Heart left ventricle (tissue), 16 donors: Measurements from ENCODE around the gene TNK2. TPM values are rescaled to one million over a fixed set of nuclear protein-coding genes. Genes with fewer than 3 reads are reported as not detected.

Experiments used
- ATAC-seq, 4 donors: fragments of 200-7000 bp; cut with Tn5 transposase; one replicate each; pipeline ENCODE4 v1.9.1; 2020 to 2022; ENCODE audit warnings: moderate library complexity in 4 of 4, mild to moderate bottlenecking in 3 of 4, moderate number of reproducible peaks in 1 of 4
- DNase-seq, 5 donors: peaks; one replicate each; pipeline ENCODE4 v3.0.0-alpha.2; 2020
- H3K27ac ChIP-seq, 12 donors: fragments of 200-600 bp; sonication (generic) in 4 of 12; one replicate each; pipeline versions ENCODE4 v1.5.0 to v1.8.0; 2016 to 2022; ENCODE audit warnings: mild to moderate bottlenecking in 2 of 12
- H3K27me3 ChIP-seq, 9 donors: fragments of 200-600 bp; sonication (generic) in 2 of 9; one replicate each; pipeline versions ENCODE4 v1.5.1 to v1.8.0; 2016 to 2022; ENCODE audit warnings: mild to moderate bottlenecking in 3 of 9
- H3K36me3 ChIP-seq, 9 donors: fragments of 200-600 bp; sonication (generic) in 2 of 9; one replicate each; pipeline versions ENCODE4 v1.5.0 to v1.8.0; 2018 to 2022; ENCODE audit warnings: mild to moderate bottlenecking in 2 of 9
- H3K4me1 ChIP-seq, 12 donors: fragments of 200-600 bp; sonication (generic) in 4 of 12; one replicate each; pipeline versions ENCODE4 v1.5.0 to v1.8.0; 2016 to 2022; ENCODE audit warnings: mild to moderate bottlenecking in 3 of 12
- H3K4me3 ChIP-seq, 12 donors: fragments of 200-600 bp; sonication (generic) in 4 of 12; one replicate each; pipeline versions ENCODE4 v1.5.0 to v1.8.0; 2017 to 2022; ENCODE audit warnings: mild to moderate bottlenecking in 9 of 12, moderate library complexity in 4 of 12
- H3K9me3 ChIP-seq, 12 donors: fragments of 200-600 bp; sonication (generic) in 4 of 12; one replicate each; pipeline versions ENCODE4 v1.5.0 to v1.8.0; 2016 to 2022; ENCODE audit warnings: mild to moderate bottlenecking in 1 of 12
- CTCF ChIP-seq, 12 donors: fragments of 200-600 bp; sonication (generic) in 4 of 12; IDR thresholded peaks; one replicate each; pipeline versions ENCODE4 v1.5.0 to v1.8.0; 2018 to 2022; ENCODE audit warnings: antibody characterized with exemption in 12 of 12, mild to moderate bottlenecking in 5 of 12
- POLR2A ChIP-seq, 2 donors: fragments of 450-650 bp; IDR thresholded peaks; one replicate each; pipeline ENCODE4 v1.6.1; 2017; ENCODE audit warnings: antibody characterized with exemption in 2 of 2, mild to moderate bottlenecking in 2 of 2, moderate library complexity in 2 of 2
- WGBS, 4 donors: extraction: QIAGEN DNeasy Blood & Tissue Kit in 2 of 4; methylation state at CpG; one replicate each; pipeline versions ENCODE4 v1.1.5 to v1.1.7; 2013 to 2018; 5-methylcytosine and 5-hydroxymethylcytosine counted together
- intact Hi-C, 10 donors: fragments of 100-400 bp; cut with DNase I; formaldehyde crosslinking; loops; one replicate each; pipeline versions ENCODE4 v1.11.1 to v1.14.2; 2022
- polyA plus RNA-seq, 2 donors: library from polyadenylated mRNA; stranded (reverse); fragments of 200-250 nt; gene quantifications; one replicate each; pipeline ENCODE4 v1.2.3, GENCODE V29; 2013
- total RNA-seq, 9 donors: library from RNA; depleted of rRNA in 2 of 9; stranded (reverse); fragments of >200 nt in 2 of 9; fragmentation: NEBNext Ultra II Directional in 3 of 9; extraction: Animal tissue kit (Norgen Biotek cat#: 25700) in 3 of 9; gene quantifications; one replicate each; pipeline versions ENCODE4 v1.1.0 to v1.2.4, GENCODE V29; 2016 to 2023
- donor health status: ischemic (EF 13 %, LVEDD 7.1; RV severe dilation, severe dysfunction).
- donor health status: healthy with polysubstance abuse.
- donor health status: DM: no; HTN: yes; CAD: no.
- donor health status: DM: no; HTN: no; CAD: no.
- donor health status: ischemic (EF 25% LVEDD 6.9; RV normal size, moderate dysfunction).
- donor health status: ischemic (EF 25% LVEDD 5.7; RV mildly dilated, moderate dysfunction).
- donor health status: healthy.
- donor health status: DM: yes; HTN: yes; CAD: no.
- donor health status: ischemic (EF 35%, LVEDD 5.7; RV mildly dilated, moderate dysfunction).
- donor health status: nonischemic (EF 11% LVEDD 7.7; RV severe dilation, severe dysfunction).
- donor health status: DM: yes; HTN: yes; CAD: no.
- donor health status: PGD.
- donor health status: ischemic (EF 29% LVEDD 5.4; RV normal size, mild dysfunction).
- donor health status: nonischemic (EF 23%, LVEDD 6.1; RV moderate dilation, normal function).

Gene TNK2
- total and polyA plus RNA-seq, 11 donors, result 13.5 to 59.7 (median 28.7) TPM

GRCh38 chr3:195921334-195921791, 13.0 kb upstream of the TNK2 start:
- no peaks in the 10 kb centered on the region for H3K4me1 ChIP-seq
- ATAC-seq (no peak), DNase-seq (peak in 1 of 5 donors; percentile 8)
- intact Hi-C loops, result no loop called here
- H3K27ac ChIP-seq, result no peak overlapping the region
- H3K36me3 ChIP-seq, result no peaks in the 10 kb centered on the region
- H3K27me3 ChIP-seq, result peaks cover 0 to 17% (median 0%) of the 10 kb centered on the region in 9 donors
- H3K4me3 ChIP-seq, result no peak overlapping the region
- H3K9me3 ChIP-seq, result no peaks in the 10 kb centered on the region
- 54 to 69% (median 57%) methylated on average over 13 of the region's 13 CpGs for WGBS, 4 donors
- TF ChIP-seq CTCF (IDR thresholded peaks at IDR 0.05) (no peak), POLR2A (IDR thresholded peaks at IDR 0.05) (no peak)

GRCh38 chr3:195918176-195918575, 9.8 kb upstream of the TNK2 start:
- no peaks in the 10 kb centered on the region for H3K36me3 ChIP-seq
- no peak overlapping the region for H3K4me3 ChIP-seq
- no peak for ATAC-seq
- H3K27ac ChIP-seq, result no peak overlapping the region
- H3K4me1 ChIP-seq, result peaks cover 0 to 10% (median 5%) of the 10 kb centered on the region in 12 donors
- DNase-seq, result peak in 1 of 5 donors; percentile 4
- no peaks in the 10 kb centered on the region for H3K9me3 ChIP-seq
- no peak for TF ChIP-seq CTCF (IDR thresholded peaks at IDR 0.05)
- no peak for TF ChIP-seq POLR2A (IDR thresholded peaks at IDR 0.05)
- intact Hi-C loops, result loop anchor here in 1 of 10 donors (5.0 kb wide), 1 partner anchor 66 kb away; no protein-coding TSS in a partner anchor
- H3K27me3 ChIP-seq, result peaks cover 0 to 17% (median 0%) of the 10 kb centered on the region in 9 donors
- WGBS, 4 donors, result 93 to 95% (median 93%) methylated on average over 14 of the region's 14 CpGs

GRCh38 chr3:195916991-195917390, 8.6 kb upstream of the TNK2 start:
- ATAC-seq (no peak), DNase-seq (peak in 1 of 5 donors; percentile 7)
- no peaks in the 10 kb centered on the region for H3K36me3 ChIP-seq
- H3K4me3 ChIP-seq, result no peak overlapping the region
- H3K9me3 ChIP-seq, result no peaks in the 10 kb centered on the region
- WGBS, 4 donors, result 85 to 94% (median 91%) methylated on average over 9 of the region's 9 CpGs
- peaks cover 0 to 10% (median 5%) of the 10 kb centered on the region in 12 donors for H3K4me1 ChIP-seq
- peaks cover 0 to 17% (median 0%) of the 10 kb centered on the region in 9 donors for H3K27me3 ChIP-seq
- no peak overlapping the region for H3K27ac ChIP-seq
- TF ChIP-seq CTCF (IDR thresholded peaks at IDR 0.05) (no peak), POLR2A (IDR thresholded peaks at IDR 0.05) (no peak)
- intact Hi-C loops, result loop anchor here in 2 of 10 donors (2.0 to 5.0 kb wide), 2 partner anchors 58 to 65 kb away; no protein-coding TSS in a partner anchor

GRCh38 chr3:195916291-195916690, 7.9 kb upstream of the TNK2 start:
- no peaks in the 10 kb centered on the region for H3K9me3 ChIP-seq
- TF ChIP-seq CTCF (IDR thresholded peaks at IDR 0.05) (no peak), POLR2A (IDR thresholded peaks at IDR 0.05) (no peak)
- H3K4me1 ChIP-seq, result peaks cover 0 to 10% (median 5%) of the 10 kb centered on the region in 12 donors
- intact Hi-C loops, result loop anchor here in 2 of 10 donors (2.0 to 5.0 kb wide), 2 partner anchors 57 to 64 kb away; no protein-coding TSS in a partner anchor
- H3K4me3 ChIP-seq, result no peak overlapping the region
- ATAC-seq (no peak), DNase-seq (peak in 1 of 5 donors; percentile 15)
- H3K36me3 ChIP-seq, result no peaks in the 10 kb centered on the region
- no peak overlapping the region for H3K27ac ChIP-seq
- peaks cover 0 to 17% (median 0%) of the 10 kb centered on the region in 9 donors for H3K27me3 ChIP-seq
- 67 to 80% (median 71%) methylated on average over 6 of the region's 6 CpGs for WGBS, 4 donors
